ENCODE measurements around the gene HOXA2. TPM values are rescaled to one million over a fixed set of nuclear protein-coding genes. Genes with fewer than 3 reads are reported as not detected.

The HOXA2 gene
- total RNA-seq, 1 experiment from 2014 or later: not detected

DNA sequence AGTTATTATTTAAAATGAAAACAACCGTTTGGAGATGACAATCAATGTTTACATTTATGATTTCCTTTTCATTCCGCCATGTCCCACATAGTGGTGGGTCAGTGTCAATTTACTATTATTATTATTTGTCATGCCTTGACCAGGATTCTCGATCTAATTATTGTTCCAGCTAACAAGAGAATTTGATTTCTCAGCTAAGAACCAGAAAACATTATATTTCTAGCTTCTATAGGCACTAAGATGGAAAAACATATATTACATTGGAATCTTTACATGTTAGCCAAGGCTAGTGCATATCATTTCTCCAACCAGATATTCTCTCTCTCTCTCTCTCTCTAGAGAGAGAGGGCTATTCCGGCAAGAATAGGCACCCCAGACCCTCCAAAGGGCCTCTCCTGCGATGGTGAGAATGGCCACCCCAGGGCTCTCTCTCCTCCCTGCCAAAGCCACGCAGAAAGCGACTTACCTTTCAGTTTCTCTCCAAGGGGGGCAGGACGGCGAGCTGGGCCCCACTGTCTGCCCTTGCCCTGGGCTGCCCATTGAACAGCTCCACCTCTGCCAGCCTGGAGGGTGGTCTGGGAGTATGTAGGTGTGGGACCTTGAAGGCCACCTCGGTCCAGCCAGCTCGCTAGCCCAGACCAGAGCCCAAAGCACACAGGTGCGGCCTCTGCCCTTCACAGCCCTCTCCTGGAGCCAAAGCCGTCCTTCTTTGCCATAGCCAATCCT lies 47.5 kb upstream of the HOXA2 start:
- ChIA-PET CTCF (interaction anchor here (0.6 to 1.7 kb wide), 3 partner anchors 11 to 783 kb away, joined by 4 to 5 read pairs (median 4); no protein-coding TSS in a partner anchor), POLR2A (ENCODE audit: low non-redundant PET) (no interaction called here)
- Histone ChIP-seq H3K9me3 (ENCODE audit: low read depth, low read length, poor library complexity, severe bottlenecking) (no peaks in the 10 kb centered on the region), H3K4me3 (ENCODE audit: low read depth, low read length, poor library complexity, severe bottlenecking) (no peak overlapping the region), H3K27me3 (replicated peaks; ENCODE audit: insufficient read depth, low read depth, low read length, poor library complexity) (peaks cover 94% of the 10 kb centered on the region), H3K36me3 (ENCODE audit: insufficient read depth, low read length, poor library complexity, severe bottlenecking) (no peaks in the 10 kb centered on the region), H3K27ac (ENCODE audit: low read depth, low read length, poor library complexity, severe bottlenecking) (no peak overlapping the region), H3K4me1 (ENCODE audit: insufficient read depth, low read length, poor library complexity, severe bottlenecking) (peaks cover 6% of the 10 kb centered on the region)
- no TSS peak for BruUV-seq (replicated peaks)
- no peak for DNase-seq (ENCODE audit: low spot score)
- TF ChIP-seq, protein P1, sequence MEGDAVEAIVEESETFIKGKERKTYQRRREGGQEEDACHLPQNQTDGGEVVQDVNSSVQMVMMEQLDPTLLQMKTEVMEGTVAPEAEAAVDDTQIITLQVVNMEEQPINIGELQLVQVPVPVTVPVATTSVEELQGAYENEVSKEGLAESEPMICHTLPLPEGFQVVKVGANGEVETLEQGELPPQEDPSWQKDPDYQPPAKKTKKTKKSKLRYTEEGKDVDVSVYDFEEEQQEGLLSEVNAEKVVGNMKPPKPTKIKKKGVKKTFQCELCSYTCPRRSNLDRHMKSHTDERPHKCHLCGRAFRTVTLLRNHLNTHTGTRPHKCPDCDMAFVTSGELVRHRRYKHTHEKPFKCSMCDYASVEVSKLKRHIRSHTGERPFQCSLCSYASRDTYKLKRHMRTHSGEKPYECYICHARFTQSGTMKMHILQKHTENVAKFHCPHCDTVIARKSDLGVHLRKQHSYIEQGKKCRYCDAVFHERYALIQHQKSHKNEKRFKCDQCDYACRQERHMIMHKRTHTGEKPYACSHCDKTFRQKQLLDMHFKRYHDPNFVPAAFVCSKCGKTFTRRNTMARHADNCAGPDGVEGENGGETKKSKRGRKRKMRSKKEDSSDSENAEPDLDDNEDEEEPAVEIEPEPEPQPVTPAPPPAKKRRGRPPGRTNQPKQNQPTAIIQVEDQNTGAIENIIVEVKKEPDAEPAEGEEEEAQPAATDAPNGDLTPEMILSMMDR (conservative IDR thresholded peaks at IDR 0.05; ENCODE audit: low read depth, low read length): no peak
- no peak for TF ChIP-seq EZH2 (IDR thresholded peaks at IDR 0.05; ENCODE audit: borderline replicate concordance, low read depth, low read length, poor library complexity, severe bottlenecking)
- intact Hi-C loops (cut with micrococcal nuclease; ENCODE audit: unreplicated experiment): no loop called here

DNA sequence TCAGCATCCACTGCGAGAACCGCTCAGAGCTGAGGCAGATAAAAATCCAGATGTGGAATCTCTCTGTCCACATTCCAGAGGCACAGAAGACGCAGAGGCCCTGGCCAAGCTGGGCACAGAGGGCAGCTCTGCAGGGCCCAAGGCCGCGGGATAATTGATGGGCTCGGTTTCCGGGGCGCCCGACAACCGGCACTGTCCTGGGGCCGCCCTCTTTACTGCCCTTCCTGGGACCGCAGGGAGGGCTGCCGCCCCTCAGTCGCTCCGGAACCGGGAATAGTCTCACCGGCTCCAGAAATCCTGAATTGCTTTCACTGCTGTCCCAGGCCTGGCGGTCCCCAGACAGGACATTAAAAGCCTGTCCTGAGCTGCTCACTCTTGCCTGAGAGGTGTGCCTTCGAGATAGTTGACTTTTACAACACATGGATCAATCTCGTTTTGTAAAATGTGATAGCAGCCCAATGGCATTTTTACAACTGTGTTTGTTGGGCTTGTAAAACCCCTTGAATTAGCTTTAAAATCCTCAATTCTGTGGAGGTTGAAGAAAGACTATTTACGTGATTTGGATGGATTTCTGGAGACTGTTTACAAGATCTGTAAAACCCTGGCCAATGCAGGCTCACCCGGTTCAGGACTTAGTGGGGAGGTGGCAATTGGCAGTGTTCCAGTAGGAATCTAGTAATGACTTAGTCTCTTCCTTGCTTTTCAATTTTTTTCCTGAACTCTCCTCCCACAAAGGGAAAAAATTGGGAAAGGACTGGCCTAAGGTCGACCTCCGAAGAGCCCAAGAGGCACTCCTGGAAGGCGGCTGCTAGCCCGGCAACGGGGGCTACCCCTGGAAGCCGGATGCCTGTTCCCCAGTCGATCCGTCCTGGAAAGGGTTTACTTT lies 46.5 kb upstream of the HOXA2 start:
- Histone ChIP-seq H3K36me3 (ENCODE audit: insufficient read depth, low read length, poor library complexity, severe bottlenecking) (no peaks in the 10 kb centered on the region), H3K4me1 (ENCODE audit: insufficient read depth, low read length, poor library complexity, severe bottlenecking) (peaks cover 6% of the 10 kb centered on the region), H3K9me3 (ENCODE audit: low read depth, low read length, poor library complexity, severe bottlenecking) (no peaks in the 10 kb centered on the region), H3K4me3 (ENCODE audit: low read depth, low read length, poor library complexity, severe bottlenecking) (no peak overlapping the region), H3K27me3 (replicated peaks; ENCODE audit: insufficient read depth, low read depth, low read length, poor library complexity) (peaks cover 94% of the 10 kb centered on the region), H3K27ac (ENCODE audit: low read depth, low read length, poor library complexity, severe bottlenecking) (no peak overlapping the region)
- TF ChIP-seq, protein P1 (conservative IDR thresholded peaks at IDR 0.05; ENCODE audit: low read depth, low read length): no peak
- TF ChIP-seq EZH2 (IDR thresholded peaks at IDR 0.05; ENCODE audit: borderline replicate concordance, low read depth, low read length, poor library complexity, severe bottlenecking): no peak
- DNase-seq (ENCODE audit: low spot score): no peak
- ChIA-PET POLR2A (ENCODE audit: low non-redundant PET) (no interaction called here), CTCF (interaction anchor here (0.6 kb wide), 2 partner anchors 114 to 784 kb away, joined by 4 read pairs; no protein-coding TSS in a partner anchor)
- intact Hi-C loops (cut with micrococcal nuclease; ENCODE audit: unreplicated experiment): no loop called here
- no TSS peak for BruUV-seq (replicated peaks)

DNA sequence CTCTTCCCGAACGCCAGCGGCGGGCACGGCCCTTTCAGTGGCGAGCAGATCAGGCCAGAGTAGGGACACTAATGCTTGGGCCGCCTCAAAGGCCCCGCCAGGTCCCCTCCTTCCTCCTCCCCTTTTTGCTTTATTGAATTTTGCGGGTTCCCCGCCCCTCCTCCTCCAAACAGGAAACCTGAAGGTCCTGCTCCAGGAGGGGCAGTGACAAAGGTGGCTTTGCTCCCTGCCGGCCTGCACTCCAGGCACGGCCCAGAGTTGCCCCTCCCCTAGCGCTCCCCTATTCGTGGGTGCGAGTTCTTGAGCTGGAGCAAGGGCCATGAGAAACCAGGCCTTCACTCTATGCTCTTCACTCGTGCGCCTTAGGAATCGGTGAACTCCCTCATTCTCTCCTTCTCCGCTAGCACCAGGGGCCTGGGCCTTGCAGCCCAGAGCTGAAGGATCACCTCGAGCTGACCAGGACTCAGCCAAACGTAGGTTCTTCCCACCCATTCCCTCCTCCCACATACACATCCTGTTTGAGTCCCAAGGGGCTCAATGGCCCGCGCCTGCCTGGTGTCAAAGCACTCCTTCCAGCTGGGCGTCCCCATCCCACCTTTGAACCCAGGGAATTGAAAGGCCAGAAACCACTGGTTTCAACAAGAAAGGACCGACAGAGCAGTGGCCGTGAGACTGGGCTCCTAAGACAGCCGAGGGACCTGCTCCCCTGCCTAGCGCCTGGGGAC lies 45.7 kb upstream of the HOXA2 start:
- DNase-seq (ENCODE audit: low spot score): no peak
- H3K27me3 ChIP-seq (replicated peaks; ENCODE audit: insufficient read depth, low read depth, low read length, poor library complexity): peaks cover 94% of the 10 kb centered on the region

More for the DNA sequence above, 45.7 kb upstream of the HOXA2 start:
- intact Hi-C loops (cut with micrococcal nuclease; ENCODE audit: unreplicated experiment): no loop called here
- Histone ChIP-seq H3K4me1 (ENCODE audit: insufficient read depth, low read length, poor library complexity, severe bottlenecking) (peaks cover 13% of the 10 kb centered on the region), H3K27ac (ENCODE audit: low read depth, low read length, poor library complexity, severe bottlenecking) (no peak overlapping the region), H3K36me3 (ENCODE audit: insufficient read depth, low read length, poor library complexity, severe bottlenecking) (no peaks in the 10 kb centered on the region), H3K9me3 (ENCODE audit: low read depth, low read length, poor library complexity, severe bottlenecking) (no peaks in the 10 kb centered on the region), H3K4me3 (ENCODE audit: low read depth, low read length, poor library complexity, severe bottlenecking) (peak overlapping the region; percentile 24)
- BruUV-seq (replicated peaks): no TSS peak
- CTCF ChIA-PET: no interaction called here
- POLR2A ChIA-PET (ENCODE audit: low non-redundant PET): no interaction called here
- TF ChIP-seq, protein P1 (conservative IDR thresholded peaks at IDR 0.05; ENCODE audit: low read depth, low read length): no peak
- peak; percentile 48 for TF ChIP-seq EZH2 (IDR thresholded peaks at IDR 0.05; ENCODE audit: borderline replicate concordance, low read depth, low read length, poor library complexity, severe bottlenecking)
